SK-N-MC (cell line): ENCODE results near the gene BTAF1.

ENCODE experiments used
- EZH2 ChIP-seq: fragments of 200-600 bp; sonication (generic); IDR thresholded peaks from one replicate; pipeline ENCODE4 v1.6.1; 2017; ENCODE audit warnings: antibody characterized with exemption
- POLR2AphosphoS5 ChIP-seq: IDR thresholded peaks from 2 replicates; pipeline ENCODE4 v1.6.1; 2012; ENCODE audit warnings: mild to moderate bottlenecking, low read depth, low read length, borderline replicate concordance

- TF ChIP-seq EZH2 (no peak), POLR2AphosphoS5 (no peak)
Measured at GRCh38 chr10:91930939-91931338, 7.4 kb downstream of the BTAF1 start.
